ENCODE measurements around the gene FOSL2. TPM values are rescaled to one million over a fixed set of nuclear protein-coding genes. Genes with fewer than 3 reads are reported as not detected.

The FOSL2 gene
- total RNA-seq, 6 experiments from 2014 or later = 90.1 to 128 (median 116) TPM

- H3K4me3 Mint-ChIP-seq = 0 out of 2 replicates have a peak overlapping the region, but pooled peaks have one; percentile 23
- H3K4me1 Mint-ChIP-seq (ENCODE audit: low read depth) = peaks cover 83% of the 10 kb centered on the region
- TF ChIP-seq CTCF (IDR thresholded peaks at IDR 0.05) = no peak
- no peaks in the 10 kb centered on the region for H3K36me3 Mint-ChIP-seq (ENCODE audit: low read depth)
- H3K9me3 Mint-ChIP-seq = no peaks in the 10 kb centered on the region
- DNase-seq = no peak
- peak overlapping the region; percentile 98 for H3K27ac Mint-ChIP-seq
- H3K27me3 Mint-ChIP-seq (ENCODE audit: insufficient read depth) = no peaks in the 10 kb centered on the region; the same call in 1 of the 2 replicates
These were observed 56.1 kb downstream of the FOSL2 start for GRCh38 chr2:28448793-28449100.

GRCh38 chr2:28449126-28449487 lies 56.4 kb downstream of the FOSL2 start:
- TF ChIP-seq CTCF (IDR thresholded peaks at IDR 0.05) = no peak
- Mint-ChIP-seq H3K9me3 (no peaks in the 10 kb centered on the region), H3K4me3 (peak overlapping the region; percentile 59; the same call in 1 of the 2 replicates)

GRCh38 chr2:28449488-28450395 lies 57.1 kb downstream of the FOSL2 start:
- peak overlapping the region; percentile 59 for H3K4me3 Mint-ChIP-seq
- no peaks in the 10 kb centered on the region; the same call in 1 of the 2 replicates for H3K27me3 Mint-ChIP-seq (ENCODE audit: insufficient read depth)
- TF ChIP-seq CTCF (IDR thresholded peaks at IDR 0.05) = peak; percentile 13; the same call in 1 of the 2 replicates
- H3K27ac Mint-ChIP-seq = peak overlapping the region; percentile 98
- H3K36me3 Mint-ChIP-seq (ENCODE audit: low read depth) = no peaks in the 10 kb centered on the region
- peaks cover 87% of the 10 kb centered on the region for H3K4me1 Mint-ChIP-seq (ENCODE audit: low read depth)
- H3K9me3 Mint-ChIP-seq = no peaks in the 10 kb centered on the region
- peak; percentile 27 for DNase-seq

More at GRCh38 chr2:28449126-28449487, 56.4 kb downstream of the FOSL2 start:
- no peaks in the 10 kb centered on the region; the same call in 1 of the 2 replicates for H3K27me3 Mint-ChIP-seq (ENCODE audit: insufficient read depth)
- H3K27ac Mint-ChIP-seq = peak overlapping the region; percentile 98
- no peaks in the 10 kb centered on the region for H3K36me3 Mint-ChIP-seq (ENCODE audit: low read depth)
- peaks cover 86% of the 10 kb centered on the region for H3K4me1 Mint-ChIP-seq (ENCODE audit: low read depth)
- no peak for DNase-seq

GRCh38 chr2:28450901-28451565 lies 58.4 kb downstream of the FOSL2 start:
- Mint-ChIP-seq H3K4me1 (ENCODE audit: low read depth) (peaks cover 83% of the 10 kb centered on the region), H3K9me3 (no peaks in the 10 kb centered on the region), H3K4me3 (no peak overlapping the region; the same call in 1 of the 2 replicates), H3K36me3 (ENCODE audit: low read depth) (no peaks in the 10 kb centered on the region), H3K27me3 (ENCODE audit: insufficient read depth) (no peaks in the 10 kb centered on the region; the same call in 1 of the 2 replicates), H3K27ac (peak overlapping the region; percentile 98; the same call in 1 of the 2 replicates)
- TF ChIP-seq CTCF (IDR thresholded peaks at IDR 0.05) = no peak
- no peak for DNase-seq

- Mint-ChIP-seq H3K27me3 (ENCODE audit: insufficient read depth) (no peaks in the 10 kb centered on the region; the same call in 1 of the 2 replicates), H3K4me1 (ENCODE audit: low read depth) (peaks cover 74% of the 10 kb centered on the region), H3K36me3 (ENCODE audit: low read depth) (no peaks in the 10 kb centered on the region), H3K4me3 (no peak overlapping the region), H3K9me3 (no peaks in the 10 kb centered on the region), H3K27ac (0 out of 2 replicates have a peak overlapping the region, but pooled peaks have one; percentile 24)
- TF ChIP-seq CTCF (IDR thresholded peaks at IDR 0.05) = no peak
- no peak for DNase-seq
These were observed 59.3 kb downstream of the FOSL2 start for GRCh38 chr2:28451793-28452533.
